Measurements from ENCODE around the gene FASTKD3.

DNA sequence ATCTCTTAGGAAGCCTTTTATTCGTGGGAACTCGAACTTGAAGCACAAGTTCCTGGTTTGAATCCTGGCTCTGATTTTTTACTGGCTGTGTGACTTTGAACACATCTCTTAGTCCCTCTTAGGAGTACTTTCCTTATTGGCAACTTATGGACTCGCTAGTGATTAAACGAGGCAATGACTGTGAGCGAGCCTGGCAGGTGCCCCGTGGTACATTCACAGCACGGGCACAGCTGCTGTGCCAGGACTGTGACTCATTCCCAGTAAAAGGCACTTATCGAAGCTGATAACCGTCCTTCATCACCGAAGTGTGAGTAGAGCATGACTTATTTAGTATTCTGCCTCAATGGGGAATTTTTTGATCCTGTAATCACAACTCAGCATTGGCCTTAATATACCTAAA lies 40.6 kb downstream of the FASTKD3 start:
- TF ChIP-seq, protein P1, sequence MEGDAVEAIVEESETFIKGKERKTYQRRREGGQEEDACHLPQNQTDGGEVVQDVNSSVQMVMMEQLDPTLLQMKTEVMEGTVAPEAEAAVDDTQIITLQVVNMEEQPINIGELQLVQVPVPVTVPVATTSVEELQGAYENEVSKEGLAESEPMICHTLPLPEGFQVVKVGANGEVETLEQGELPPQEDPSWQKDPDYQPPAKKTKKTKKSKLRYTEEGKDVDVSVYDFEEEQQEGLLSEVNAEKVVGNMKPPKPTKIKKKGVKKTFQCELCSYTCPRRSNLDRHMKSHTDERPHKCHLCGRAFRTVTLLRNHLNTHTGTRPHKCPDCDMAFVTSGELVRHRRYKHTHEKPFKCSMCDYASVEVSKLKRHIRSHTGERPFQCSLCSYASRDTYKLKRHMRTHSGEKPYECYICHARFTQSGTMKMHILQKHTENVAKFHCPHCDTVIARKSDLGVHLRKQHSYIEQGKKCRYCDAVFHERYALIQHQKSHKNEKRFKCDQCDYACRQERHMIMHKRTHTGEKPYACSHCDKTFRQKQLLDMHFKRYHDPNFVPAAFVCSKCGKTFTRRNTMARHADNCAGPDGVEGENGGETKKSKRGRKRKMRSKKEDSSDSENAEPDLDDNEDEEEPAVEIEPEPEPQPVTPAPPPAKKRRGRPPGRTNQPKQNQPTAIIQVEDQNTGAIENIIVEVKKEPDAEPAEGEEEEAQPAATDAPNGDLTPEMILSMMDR (IDR thresholded peaks at IDR 0.05), result no peak
- TF ChIP-seq POLR2A (IDR thresholded peaks at IDR 0.05) (no peak), EP300 (IDR thresholded peaks at IDR 0.05) (no peak)

Measured in ovary (tissue), 3 donors.